Retinal pigment epithelial cell (primary cell): Measurements from ENCODE around the gene TAT.
"Not testable (repeated sequence)": the region's sequence is repeated elsewhere in the genome, so short reads cannot be mapped to it uniquely, and the experiment has no call there.

Experiments
- DNase-seq: peaks from one replicate; pipeline ENCODE4 v3.0.0-alpha.2; 2010; ENCODE audit warnings: low read depth
- H3K4me3 ChIP-seq: 2 replicates; pipeline ENCODE4 v1.5.1; 2011; ENCODE audit warnings: mild to moderate bottlenecking, low read length, control low read depth, moderate library complexity
- TF ChIP-seq, protein P1 (sequence below): conservative IDR thresholded peaks from 2 replicates; pipeline ENCODE4 v1.5.1; 2011; ENCODE audit warnings: low read depth, low read length, control low read depth, inconsistent platforms

TAT gene

DNA sequence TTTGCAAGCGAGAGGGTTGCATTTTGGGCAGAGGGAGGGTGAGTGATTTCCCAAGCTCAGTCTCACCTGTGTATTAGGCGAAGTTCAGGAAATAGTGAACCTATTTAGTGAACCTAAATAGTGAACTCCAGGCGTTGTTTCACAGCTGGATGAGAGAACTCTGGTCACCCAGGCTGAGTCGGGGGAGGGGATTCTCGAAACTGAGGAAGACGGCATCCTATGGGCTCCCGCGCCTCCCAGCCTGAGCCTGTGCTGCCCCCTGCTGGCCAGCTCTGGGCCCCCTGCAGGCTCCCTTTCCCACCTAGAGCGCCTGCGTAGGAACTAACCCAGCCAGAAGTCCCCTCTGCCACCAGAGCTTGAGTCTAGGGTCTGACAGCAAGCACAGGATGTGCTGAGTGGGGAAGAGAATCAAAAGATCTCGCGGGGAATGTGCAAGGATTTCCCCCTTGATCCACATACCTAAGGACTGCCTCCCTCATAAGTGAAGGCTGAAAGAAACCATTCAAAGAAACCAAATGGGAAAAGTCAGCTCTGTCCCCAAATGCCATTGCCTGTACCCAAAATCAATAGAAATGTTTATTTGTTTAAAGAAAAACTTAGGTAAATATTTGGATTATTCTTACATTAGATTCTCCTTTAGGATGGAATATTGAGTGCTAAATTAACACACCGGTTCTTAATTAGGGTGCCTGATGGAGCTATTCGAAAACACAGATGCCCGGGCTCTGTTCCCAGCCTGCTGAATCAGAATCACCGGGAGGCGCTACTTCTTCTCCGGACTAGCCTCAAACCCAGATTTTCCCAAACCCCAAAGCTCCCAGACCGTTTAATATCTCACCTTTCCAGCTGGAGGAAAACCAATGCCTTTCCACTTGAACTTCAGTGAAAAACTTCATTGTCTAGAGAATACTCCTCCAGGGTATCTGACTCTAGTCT lies 34.3 kb upstream of the TAT start:
- H3K4me3 ChIP-seq: no peak overlapping the region
- no peak for DNase-seq
- TF ChIP-seq, protein P1, sequence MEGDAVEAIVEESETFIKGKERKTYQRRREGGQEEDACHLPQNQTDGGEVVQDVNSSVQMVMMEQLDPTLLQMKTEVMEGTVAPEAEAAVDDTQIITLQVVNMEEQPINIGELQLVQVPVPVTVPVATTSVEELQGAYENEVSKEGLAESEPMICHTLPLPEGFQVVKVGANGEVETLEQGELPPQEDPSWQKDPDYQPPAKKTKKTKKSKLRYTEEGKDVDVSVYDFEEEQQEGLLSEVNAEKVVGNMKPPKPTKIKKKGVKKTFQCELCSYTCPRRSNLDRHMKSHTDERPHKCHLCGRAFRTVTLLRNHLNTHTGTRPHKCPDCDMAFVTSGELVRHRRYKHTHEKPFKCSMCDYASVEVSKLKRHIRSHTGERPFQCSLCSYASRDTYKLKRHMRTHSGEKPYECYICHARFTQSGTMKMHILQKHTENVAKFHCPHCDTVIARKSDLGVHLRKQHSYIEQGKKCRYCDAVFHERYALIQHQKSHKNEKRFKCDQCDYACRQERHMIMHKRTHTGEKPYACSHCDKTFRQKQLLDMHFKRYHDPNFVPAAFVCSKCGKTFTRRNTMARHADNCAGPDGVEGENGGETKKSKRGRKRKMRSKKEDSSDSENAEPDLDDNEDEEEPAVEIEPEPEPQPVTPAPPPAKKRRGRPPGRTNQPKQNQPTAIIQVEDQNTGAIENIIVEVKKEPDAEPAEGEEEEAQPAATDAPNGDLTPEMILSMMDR: peak; percentile 91

DNA sequence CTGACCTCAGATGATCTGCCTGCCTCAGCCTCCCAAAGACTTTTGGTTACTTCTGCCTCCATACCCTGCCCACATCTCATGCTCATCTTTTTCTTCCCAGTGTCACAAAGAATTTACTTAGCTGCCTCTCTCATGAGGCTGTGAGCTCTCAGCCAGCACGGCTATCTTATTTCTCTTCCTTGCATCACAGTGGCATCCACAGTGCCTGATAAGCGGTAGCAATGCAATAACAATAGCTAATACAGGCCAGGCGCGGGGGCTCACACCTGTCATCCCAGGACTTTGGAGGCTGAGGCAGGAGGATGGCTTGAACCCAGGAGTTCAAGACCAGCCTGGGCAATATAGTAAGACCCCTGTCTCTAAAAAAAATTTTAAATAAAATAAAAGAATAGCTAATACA lies 33.6 kb upstream of the TAT start:
- no peak overlapping the region for H3K4me3 ChIP-seq
- no peak for DNase-seq
- TF ChIP-seq, protein P1: no peak

DNA sequence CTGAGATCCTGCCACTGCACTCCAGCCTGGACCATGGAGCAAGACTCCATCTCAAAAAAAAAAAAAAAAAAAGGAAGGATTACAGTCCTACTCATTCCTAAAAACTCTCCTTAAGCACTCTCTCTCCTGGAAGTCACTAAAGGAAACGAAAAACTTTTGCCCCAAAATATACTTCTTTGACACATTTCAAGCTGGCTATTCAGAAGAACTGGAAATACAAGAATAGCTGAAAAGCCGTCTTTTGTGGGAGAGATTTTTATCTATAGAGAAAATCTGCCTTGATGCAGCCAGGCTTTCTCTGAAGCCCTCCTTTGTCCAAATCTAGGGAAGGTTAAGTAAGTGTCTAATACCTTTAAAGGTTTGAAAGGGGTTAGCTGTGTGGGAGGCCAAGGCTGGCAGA lies 32.2 kb upstream of the TAT start:
- no peak for DNase-seq
- TF ChIP-seq, protein P1: no peak
- H3K4me3 ChIP-seq: no peak overlapping the region

DNA sequence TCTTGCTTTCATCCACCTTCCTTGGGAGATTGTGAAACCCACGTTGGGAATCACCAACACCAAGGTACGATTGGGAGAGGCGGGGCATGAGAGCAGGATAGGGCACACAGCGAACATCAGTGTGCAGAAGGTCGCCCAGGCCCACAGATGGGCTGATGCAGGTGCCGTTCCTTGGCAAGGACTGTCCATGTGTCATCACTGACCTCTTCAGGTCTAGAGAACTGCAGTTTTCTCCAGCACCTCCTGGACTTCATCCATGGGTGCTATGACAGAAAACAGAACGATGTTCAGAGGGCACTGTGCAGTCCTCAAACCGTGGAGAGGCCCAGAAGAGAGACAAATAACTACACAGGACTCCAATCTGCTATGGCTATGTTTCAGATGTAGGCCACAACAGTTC lies 23.9 kb upstream of the TAT start:
- no peak for DNase-seq
- no peak overlapping the region for H3K4me3 ChIP-seq
- TF ChIP-seq, protein P1: no peak

DNA sequence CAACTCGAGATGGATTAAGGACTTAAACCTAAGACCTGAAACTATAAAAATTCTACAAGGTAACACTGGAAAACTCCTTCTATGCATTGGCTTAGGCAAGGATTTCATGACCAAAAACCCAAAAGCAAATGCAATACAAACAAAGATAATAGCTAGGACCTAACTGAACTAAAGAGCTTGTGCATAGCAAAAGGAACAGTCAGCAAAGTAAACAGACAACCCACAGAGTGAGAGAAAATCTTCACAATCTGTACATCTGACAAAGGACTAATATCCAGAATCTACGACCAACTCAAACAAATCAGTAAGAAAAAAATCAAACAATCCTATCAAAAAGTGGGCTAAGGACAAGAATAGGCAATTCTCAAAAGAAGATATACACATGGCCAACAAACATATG lies 21.5 kb upstream of the TAT start:
- DNase-seq, H3K4me3 ChIP-seq: not testable (repeated sequence)

DNA sequence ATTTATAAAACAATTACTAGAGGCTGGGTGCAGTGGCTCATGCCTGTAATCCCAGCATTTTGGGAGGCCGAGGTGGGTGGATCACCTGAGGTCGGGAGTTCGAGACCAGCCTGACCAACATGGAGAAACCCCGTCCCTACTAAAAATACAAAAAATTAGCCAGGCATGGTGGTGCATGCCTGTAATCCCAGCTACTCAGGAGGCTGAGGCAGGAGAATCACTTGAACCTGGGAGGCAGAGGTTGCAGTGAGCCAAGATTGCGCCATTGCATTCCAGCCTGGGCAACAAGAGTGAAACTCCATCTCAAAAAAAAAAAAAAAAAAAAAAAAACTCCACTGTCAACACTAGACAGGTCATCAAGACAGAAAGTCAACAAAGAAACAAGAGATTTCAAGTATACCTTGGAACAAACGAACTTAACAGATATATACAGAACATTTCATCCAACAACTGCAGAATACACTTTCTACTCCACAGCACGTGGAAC lies 18.5 kb upstream of the TAT start:
- DNase-seq, H3K4me3 ChIP-seq: not testable (repeated sequence)

DNA sequence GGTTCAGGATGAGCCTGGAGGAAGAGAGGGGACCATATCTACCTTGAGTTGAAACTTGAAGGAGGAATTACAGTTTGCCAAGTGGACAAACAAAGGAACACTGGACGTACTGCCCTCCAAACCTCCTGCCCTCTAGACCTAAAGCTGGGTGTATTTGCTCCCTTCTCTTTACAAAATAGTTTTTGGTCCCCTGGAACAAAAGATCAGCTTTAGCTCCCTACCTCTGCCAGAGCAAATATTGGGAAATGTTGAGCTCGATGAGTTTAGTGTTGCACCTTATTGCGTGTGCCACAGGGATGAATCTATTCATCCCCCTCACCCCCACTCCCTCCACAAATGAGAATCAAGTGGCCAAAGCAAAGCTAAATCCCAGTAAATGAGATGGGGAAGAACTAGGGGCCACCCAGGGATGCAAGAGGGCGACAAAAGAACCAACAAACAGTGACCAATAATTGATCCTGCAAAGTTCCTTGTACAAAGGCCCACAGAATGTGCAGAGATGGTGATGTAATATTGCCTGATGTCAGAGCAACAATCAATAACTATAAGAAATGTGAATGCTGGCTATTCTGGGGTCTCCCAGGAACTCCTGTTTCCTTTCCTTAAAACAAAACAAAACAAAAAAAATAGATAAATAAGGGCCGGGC lies 17.2 kb upstream of the TAT start:
- TF ChIP-seq, protein P1: no peak
- no peak overlapping the region for H3K4me3 ChIP-seq
- no peak for DNase-seq
